Thyroid gland (tissue), 4 donors: ENCODE measurements around the gene PRPS1.

Experiments used
- CTCF ChIP-seq, 6 experiments: fragments of 200-600 bp in 3 of 6; fragments of 450-650 bp in 3 of 6; sonication (generic) in 3 of 6; IDR thresholded peaks; one replicate each; pipeline ENCODE4 v1.5.1; 2016 to 2019; ENCODE audit warnings: antibody characterized with exemption in 6 of 6, mild to moderate bottlenecking in 2 of 6, inconsistent platforms in 1 of 6, moderate library complexity in 1 of 6
- POLR2A ChIP-seq, 2 donors: fragments of 450-650 bp; IDR thresholded peaks; one replicate each; pipeline ENCODE4 v1.6.1; 2017; ENCODE audit warnings: antibody characterized with exemption in 2 of 2, mild to moderate bottlenecking in 2 of 2, moderate library complexity in 1 of 2

GRCh38 chrX:107662145-107662544 is 33.8 kb downstream of the PRPS1 start:
- TF ChIP-seq POLR2A (IDR thresholded peaks at IDR 0.05) (no peak), CTCF (IDR thresholded peaks at IDR 0.05) (no peak)
